Esophagus muscularis mucosa (tissue), 4 donors: ENCODE results near the gene MGAT4C. TPM values are rescaled to one million over a fixed set of nuclear protein-coding genes. Genes with fewer than 3 reads are reported as not detected.

ENCODE experiments used
- DNase-seq: peaks from one replicate; pipeline ENCODE4 v3.0.0-alpha.2; 2017; ENCODE audit errors: extremely low spot score
- H3K27ac ChIP-seq, 4 donors: fragments of 200-600 bp; sonication (generic); replicated peaks in 1 of 4; 1 replicate in 3 of 4; 2 replicates in 1 of 4; pipeline ENCODE4 v1.5.1; 2016 to 2019; ENCODE audit warnings: mild to moderate bottlenecking in 1 of 4
- H3K27me3 ChIP-seq, 4 donors: fragments of 200-600 bp; sonication (generic); one replicate each; pipeline versions ENCODE4 v1.5.1 to v1.6.0; 2016 to 2019
- H3K36me3 ChIP-seq, 4 donors: fragments of 200-600 bp; sonication (generic); one replicate each; pipeline ENCODE4 v1.5.1; 2016 to 2019
- H3K4me1 ChIP-seq, 4 donors: fragments of 200-600 bp; sonication (generic); one replicate each; pipeline ENCODE4 v1.5.1; 2016 to 2019
- H3K4me3 ChIP-seq, 4 donors: fragments of 200-600 bp; sonication (generic); 1 replicate in 2 of 4; 2 replicates in 2 of 4; pipeline ENCODE4 v1.5.1; 2016 to 2019; ENCODE audit warnings: mild to moderate bottlenecking in 4 of 4, moderate library complexity in 1 of 4
- H3K9me3 ChIP-seq, 4 donors: fragments of 200-600 bp; sonication (generic); 1 replicate in 3 of 4; 2 replicates in 1 of 4; pipeline ENCODE4 v1.5.1; 2016 to 2019
- CTCF ChIP-seq, 3 experiments: fragments of 200-600 bp in 2 of 3; fragments of 450-650 bp in 1 of 3; sonication (generic) in 2 of 3; IDR thresholded peaks; one replicate each; pipeline ENCODE4 v1.5.1; 2017 to 2019; ENCODE audit warnings: antibody characterized with exemption in 3 of 3, mild to moderate bottlenecking in 2 of 3, moderate library complexity in 1 of 3
- EP300 ChIP-seq: sonication (generic); formaldehyde crosslinking; IDR thresholded peaks from one replicate; pipeline ENCODE4 v1.6.1; 2017; ENCODE audit warnings: antibody characterized with exemption
- POLR2A ChIP-seq: fragments of 450-650 bp; IDR thresholded peaks from one replicate; pipeline ENCODE4 v1.6.1; 2017; ENCODE audit warnings: antibody characterized with exemption, moderate library complexity, mild to moderate bottlenecking, low read depth
- POLR2AphosphoS5 ChIP-seq, 2 donors: sonication (generic); formaldehyde crosslinking; IDR thresholded peaks; one replicate each; pipeline ENCODE4 v1.6.1; 2017; ENCODE audit warnings: antibody characterized with exemption in 2 of 2
- WGBS: methylation state at CpG from one replicate; pipeline ENCODE4 v1.1.5; 2018; 5-methylcytosine and 5-hydroxymethylcytosine counted together
- intact Hi-C: fragments of 100-400 bp; cut with DNase I; formaldehyde crosslinking; loops from one replicate; pipeline ENCODE4 v1.15.1; 2023
- total RNA-seq, 4 donors: library from RNA; depleted of rRNA; stranded (reverse); fragments of >200 nt; gene quantifications; one replicate each; pipeline versions ENCODE4 v1.1.0 to v1.2.1, GENCODE V29; 2016

Gene MGAT4C
- total RNA-seq, 4 donors from 2014 or later: 0.19 to 2.5 (median 0.38) TPM

- TF ChIP-seq CTCF (IDR thresholded peaks at IDR 0.05) (no peak), EP300 (no peak), POLR2AphosphoS5 (IDR thresholded peaks at IDR 0.05) (no peak), POLR2A (no peak)
- Histone ChIP-seq H3K4me1 (no peaks in the 10 kb centered on the region), H3K9me3 (no peaks in the 10 kb centered on the region), H3K27me3 (no peaks in the 10 kb centered on the region), H3K36me3 (no peaks in the 10 kb centered on the region), H3K27ac (no peak overlapping the region), H3K4me3 (no peak overlapping the region)
- DNase-seq: no peak
- intact Hi-C loops: no loop called here
Observed at GRCh38 chr12:86249851-86250250, 6.3 kb downstream of the MGAT4C start.

GRCh38 chr12:86249276-86249675, 6.9 kb downstream of the MGAT4C start:
- no peak overlapping the region for H3K27ac ChIP-seq
- 84% methylated on average over 1 of the region's 1 CpG for whole genome bisulfite sequencing
- no peaks in the 10 kb centered on the region for H3K27me3 ChIP-seq
- H3K9me3 ChIP-seq: no peaks in the 10 kb centered on the region
- H3K36me3 ChIP-seq: no peaks in the 10 kb centered on the region
- DNase-seq: no peak
- TF ChIP-seq EP300 (no peak), CTCF (IDR thresholded peaks at IDR 0.05) (no peak), POLR2AphosphoS5 (IDR thresholded peaks at IDR 0.05) (no peak), POLR2A (no peak)
- H3K4me3 ChIP-seq: no peak overlapping the region
- no peaks in the 10 kb centered on the region for H3K4me1 ChIP-seq
- intact Hi-C loops: no loop called here

GRCh38 chr12:86247871-86248270, 8.3 kb downstream of the MGAT4C start:
- H3K4me1 ChIP-seq: no peaks in the 10 kb centered on the region

GRCh38 chr12:86241600-86241999, 14.6 kb downstream of the MGAT4C start:
- Histone ChIP-seq H3K27me3 (no peaks in the 10 kb centered on the region), H3K4me3 (no peak overlapping the region), H3K9me3 (no peaks in the 10 kb centered on the region), H3K27ac (no peak overlapping the region), H3K4me1 (no peaks in the 10 kb centered on the region), H3K36me3 (no peaks in the 10 kb centered on the region)
- TF ChIP-seq POLR2A: no peak
- no peak for TF ChIP-seq POLR2AphosphoS5 (IDR thresholded peaks at IDR 0.05)
- no peak for TF ChIP-seq EP300
- no peak for TF ChIP-seq CTCF (IDR thresholded peaks at IDR 0.05)
- WGBS: 94% methylated on average over 2 of the region's 2 CpGs
- intact Hi-C loops: no loop called here
- DNase-seq: no peak

More at GRCh38 chr12:86247871-86248270, 8.3 kb downstream of the MGAT4C start:
- intact Hi-C loops: no loop called here
- Histone ChIP-seq H3K9me3 (no peaks in the 10 kb centered on the region), H3K27me3 (no peaks in the 10 kb centered on the region), H3K4me3 (no peak overlapping the region), H3K27ac (no peak overlapping the region), H3K36me3 (no peaks in the 10 kb centered on the region)
- TF ChIP-seq POLR2AphosphoS5 (IDR thresholded peaks at IDR 0.05): no peak
- no peak for TF ChIP-seq POLR2A
- no peak for TF ChIP-seq EP300
- TF ChIP-seq CTCF (IDR thresholded peaks at IDR 0.05): no peak
- no peak for DNase-seq

- Histone ChIP-seq H3K4me1 (no peaks in the 10 kb centered on the region), H3K36me3 (no peaks in the 10 kb centered on the region), H3K27me3 (no peaks in the 10 kb centered on the region), H3K4me3 (no peak overlapping the region), H3K27ac (no peak overlapping the region), H3K9me3 (no peaks in the 10 kb centered on the region)
- DNase-seq: no peak
- intact Hi-C loops: no loop called here
- TF ChIP-seq POLR2AphosphoS5 (IDR thresholded peaks at IDR 0.05) (no peak), EP300 (no peak), CTCF (IDR thresholded peaks at IDR 0.05) (no peak), POLR2A (no peak)
- 77% methylated on average over 2 of the region's 2 CpGs for WGBS
Observed at GRCh38 chr12:86234316-86234855, 21.8 kb downstream of the MGAT4C start.
